ENCODE data around the gene ZBTB25.

ZBTB25 gene

GRCh38 chr14:64542836-64543201 lies 39.2 kb upstream of the ZBTB25 start:
- H3K9ac ChIP-seq (ENCODE audit: low read depth, low read length, poor library complexity, severe bottlenecking) = no peak overlapping the region
- H3F3A ChIP-seq (ENCODE audit: low read depth) = no peaks in the 10 kb centered on the region
- no peak overlapping the region for H3K4me2 ChIP-seq (ENCODE audit: low read depth, low read length, poor library complexity, severe bottlenecking)
- no peak overlapping the region for H3K4me3 ChIP-seq (ENCODE audit: low read length, poor library complexity, severe bottlenecking)
- H3K27me3 ChIP-seq (ENCODE audit: insufficient read depth, low read length, poor library complexity, severe bottlenecking) = no peaks in the 10 kb centered on the region
- no peaks in the 10 kb centered on the region for H4K20me1 ChIP-seq (ENCODE audit: insufficient read depth, low read length, poor library complexity, severe bottlenecking)
- no peaks in the 10 kb centered on the region for H3K9me2 ChIP-seq (replicated peaks; ENCODE audit: low read depth, low read length)
- H2AFZ ChIP-seq (ENCODE audit: low read length) = no peak overlapping the region
- no peaks in the 10 kb centered on the region for H3K79me2 ChIP-seq (ENCODE audit: insufficient read depth, low read length)
- TF ChIP-seq EZH2phosphoT487 (IDR thresholded peaks at IDR 0.05; ENCODE audit: borderline replicate concordance) (no peak), CTCF (conservative IDR thresholded peaks at IDR 0.05; ENCODE audit: low read length) (no peak)
- no peaks in the 10 kb centered on the region for H3K9me3 ChIP-seq (ENCODE audit: insufficient read depth, low read depth, low read length)
- no peaks in the 10 kb centered on the region for H3K4me1 ChIP-seq (ENCODE audit: insufficient read depth, low read length, poor library complexity, severe bottlenecking)
- no peaks in the 10 kb centered on the region for H3K36me3 ChIP-seq (ENCODE audit: insufficient read depth, low read length)

- H4K20me1 ChIP-seq (ENCODE audit: insufficient read depth, low read length, poor library complexity, severe bottlenecking) = no peaks in the 10 kb centered on the region
- H3K9me3 ChIP-seq (ENCODE audit: insufficient read depth, low read depth, low read length) = no peaks in the 10 kb centered on the region
- no peak overlapping the region for H3K4me3 ChIP-seq (ENCODE audit: low read length, poor library complexity, severe bottlenecking)
- no peak overlapping the region for H2AFZ ChIP-seq (ENCODE audit: low read length)
- no peaks in the 10 kb centered on the region for H3K27me3 ChIP-seq (ENCODE audit: insufficient read depth, low read length, poor library complexity, severe bottlenecking)
- H3F3A ChIP-seq (ENCODE audit: low read depth) = no peaks in the 10 kb centered on the region
- H3K4me1 ChIP-seq (ENCODE audit: insufficient read depth, low read length, poor library complexity, severe bottlenecking) = no peaks in the 10 kb centered on the region
- no peak for TF ChIP-seq EZH2phosphoT487 (IDR thresholded peaks at IDR 0.05; ENCODE audit: borderline replicate concordance)
- TF ChIP-seq CTCF (conservative IDR thresholded peaks at IDR 0.05; ENCODE audit: low read length) = no peak
- no peaks in the 10 kb centered on the region for H3K36me3 ChIP-seq (ENCODE audit: insufficient read depth, low read length)
- H3K9me2 ChIP-seq (replicated peaks; ENCODE audit: low read depth, low read length) = no peaks in the 10 kb centered on the region
- H3K79me2 ChIP-seq (ENCODE audit: insufficient read depth, low read length) = no peaks in the 10 kb centered on the region
- H3K9ac ChIP-seq (ENCODE audit: low read depth, low read length, poor library complexity, severe bottlenecking) = no peak overlapping the region
- H3K4me2 ChIP-seq (ENCODE audit: low read depth, low read length, poor library complexity, severe bottlenecking) = no peak overlapping the region
Measured at GRCh38 chr14:64541972-64542835, 38.6 kb upstream of the ZBTB25 start.

GRCh38 chr14:64541261-64541971 lies 37.8 kb upstream of the ZBTB25 start:
- no peaks in the 10 kb centered on the region for H3F3A ChIP-seq (ENCODE audit: low read depth)
- H3K9me2 ChIP-seq (replicated peaks; ENCODE audit: low read depth, low read length) = no peaks in the 10 kb centered on the region
- no peak overlapping the region for H3K4me2 ChIP-seq (ENCODE audit: low read depth, low read length, poor library complexity, severe bottlenecking)
- no peak for TF ChIP-seq EZH2phosphoT487 (IDR thresholded peaks at IDR 0.05; ENCODE audit: borderline replicate concordance)
- no peak for TF ChIP-seq CTCF (conservative IDR thresholded peaks at IDR 0.05; ENCODE audit: low read length)
- H3K9ac ChIP-seq (ENCODE audit: low read depth, low read length, poor library complexity, severe bottlenecking) = no peak overlapping the region
- no peaks in the 10 kb centered on the region for H3K27me3 ChIP-seq (ENCODE audit: insufficient read depth, low read length, poor library complexity, severe bottlenecking)
- H3K4me3 ChIP-seq (ENCODE audit: low read length, poor library complexity, severe bottlenecking) = no peak overlapping the region
- no peaks in the 10 kb centered on the region for H3K9me3 ChIP-seq (ENCODE audit: insufficient read depth, low read depth, low read length)
- no peaks in the 10 kb centered on the region for H4K20me1 ChIP-seq (ENCODE audit: insufficient read depth, low read length, poor library complexity, severe bottlenecking)
- no peaks in the 10 kb centered on the region for H3K36me3 ChIP-seq (ENCODE audit: insufficient read depth, low read length)
- no peaks in the 10 kb centered on the region for H3K4me1 ChIP-seq (ENCODE audit: insufficient read depth, low read length, poor library complexity, severe bottlenecking)
- H3K79me2 ChIP-seq (ENCODE audit: insufficient read depth, low read length) = no peaks in the 10 kb centered on the region
- no peak overlapping the region for H2AFZ ChIP-seq (ENCODE audit: low read length)
